ENCODE data around the gene RIMBP2.
"Not testable (repeated sequence)": the region's sequence is repeated elsewhere in the genome, so short reads cannot be mapped to it uniquely, and the experiment has no call there.

Gene RIMBP2

GRCh38 chr12:130706311-130706710 lies 9.8 kb downstream of the RIMBP2 start:
- no peak for DNase-seq (ENCODE audit: low read depth)

DNA sequence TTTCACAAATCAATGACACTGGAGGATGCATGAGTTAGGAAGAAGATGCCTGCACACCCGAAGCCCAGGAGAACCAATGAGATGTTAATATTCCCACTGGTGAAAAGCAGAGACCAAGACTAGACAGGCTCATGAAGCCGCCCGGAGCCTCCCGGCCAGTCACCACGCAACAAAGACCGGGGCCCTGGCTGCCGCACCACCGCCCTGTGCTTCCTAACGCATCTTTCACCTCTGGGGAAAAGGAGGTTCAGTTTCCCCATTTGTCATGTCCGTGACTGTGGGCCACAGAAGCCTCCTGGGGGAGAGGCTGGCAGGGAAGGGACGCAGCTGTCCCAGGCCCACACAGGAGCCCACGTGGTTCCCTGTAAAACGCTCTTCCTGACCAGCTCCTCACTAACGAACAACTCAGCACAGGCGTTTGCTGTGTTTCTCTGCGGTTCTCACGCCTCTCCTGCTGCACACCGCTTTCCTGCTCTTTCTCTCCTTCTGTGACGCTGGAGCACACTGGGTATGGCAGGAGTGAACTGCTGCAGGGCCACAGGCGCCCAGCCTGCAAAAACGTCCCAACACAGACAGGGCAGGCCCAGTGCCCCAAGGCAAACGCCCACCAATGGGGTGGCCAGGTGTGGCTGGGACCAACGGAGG lies 10.8 kb downstream of the RIMBP2 start:
- DNase-seq (ENCODE audit: low read depth): no peak

DNA sequence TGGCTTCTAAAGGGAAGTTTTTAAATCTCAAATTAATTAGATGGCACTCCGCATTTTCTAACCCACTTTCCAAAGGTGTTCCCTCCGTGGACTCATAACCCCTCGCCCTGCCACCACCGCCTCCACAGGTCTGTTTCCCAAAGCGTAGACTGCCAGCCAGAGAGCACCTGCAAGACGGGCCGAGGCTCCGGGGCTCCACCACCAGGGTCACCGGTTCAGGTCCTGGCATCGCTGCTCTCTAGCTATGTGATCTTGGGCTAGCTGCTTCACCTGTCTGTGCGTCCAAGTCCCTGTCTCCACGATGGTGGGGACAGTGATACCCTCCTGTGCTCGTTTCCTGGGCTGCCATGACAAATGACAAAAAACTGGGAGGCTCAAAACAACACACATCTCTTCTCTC lies 11.5 kb downstream of the RIMBP2 start:
- no peak for DNase-seq (ENCODE audit: low read depth)

DNA sequence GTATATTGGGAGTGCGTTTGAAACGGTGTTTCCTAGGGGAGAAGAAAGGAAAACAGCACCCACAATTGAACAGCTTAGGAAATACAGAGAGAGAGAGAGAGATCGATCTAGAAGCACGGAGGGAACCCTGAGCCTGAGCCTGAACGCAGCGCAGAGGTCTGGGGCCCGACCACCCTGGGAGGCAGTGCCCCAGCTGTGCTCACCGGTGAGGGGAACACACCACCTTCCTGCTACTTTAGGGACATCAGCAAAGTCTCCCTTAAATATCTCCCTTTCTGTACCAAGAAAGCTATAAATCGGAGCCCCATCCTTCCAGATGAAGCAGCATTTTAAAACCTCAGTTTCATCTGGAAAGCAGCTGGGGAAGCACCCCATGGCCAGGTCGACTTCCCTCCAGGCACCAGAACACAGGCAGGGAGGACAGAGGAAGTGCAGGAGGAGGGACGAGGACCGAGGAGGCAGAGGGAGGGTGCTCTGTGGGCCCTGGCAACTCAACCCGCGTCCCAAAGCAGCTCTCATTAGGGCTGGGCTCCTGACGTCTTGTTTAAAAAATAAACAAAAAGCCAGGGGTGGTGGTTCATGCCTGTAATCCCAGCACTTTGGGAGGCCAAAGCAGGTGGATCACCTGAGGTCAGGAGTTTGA lies 12.2 kb downstream of the RIMBP2 start:
- DNase-seq (ENCODE audit: low read depth): no peak

DNA sequence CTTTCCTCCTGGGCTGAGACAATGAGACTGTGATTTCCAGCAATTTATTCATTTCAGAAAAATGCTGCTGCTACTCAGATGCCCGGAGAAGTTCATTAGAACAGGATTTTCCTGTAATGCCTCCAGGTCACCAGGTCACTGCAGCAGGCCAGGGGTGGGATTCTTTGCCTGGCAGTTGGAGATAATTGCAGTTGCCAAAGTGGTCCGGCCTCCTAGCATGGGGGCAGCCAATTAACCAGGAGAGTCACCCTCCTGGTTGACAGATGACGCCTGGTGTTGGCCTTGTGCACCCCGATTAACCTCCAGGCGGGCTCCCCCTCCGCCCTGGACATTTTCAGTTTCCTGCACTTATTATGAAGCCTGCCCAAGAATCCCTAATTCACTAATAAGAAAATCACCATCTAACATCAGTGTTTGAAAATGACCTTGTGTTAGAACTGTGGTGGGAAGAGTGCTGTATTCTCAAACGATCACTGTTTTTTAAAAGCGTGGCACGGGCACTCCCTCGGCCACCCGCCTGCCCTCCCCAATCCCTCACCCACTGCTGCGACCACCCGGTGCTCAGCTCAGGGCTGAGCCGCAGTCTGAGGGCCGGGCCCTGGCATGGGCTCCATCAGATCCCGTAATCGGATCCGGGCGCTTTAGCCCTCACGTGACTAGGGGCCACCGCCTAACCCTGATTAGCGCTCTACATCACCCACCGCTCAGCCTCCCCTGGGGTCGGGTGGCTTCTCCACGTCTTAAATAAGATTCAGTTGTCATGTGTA lies 12.9 kb downstream of the RIMBP2 start:
- DNase-seq (ENCODE audit: low read depth): no peak

DNA sequence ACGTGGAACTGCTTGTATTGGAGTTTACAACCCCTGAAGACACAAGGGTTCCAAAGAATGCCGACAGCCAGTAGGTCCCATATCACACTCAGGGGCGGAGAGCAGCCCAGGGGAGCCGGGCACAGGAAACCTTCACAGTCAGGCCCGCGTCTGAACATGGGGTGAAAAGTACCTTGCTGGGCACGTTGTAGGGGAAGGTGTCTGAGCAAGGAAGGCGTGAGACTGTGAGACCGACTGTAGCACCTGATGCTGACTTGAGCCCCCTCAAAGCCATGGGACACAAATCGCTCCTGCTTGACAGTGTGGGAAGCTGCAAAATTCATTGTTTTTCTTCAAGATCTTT lies 14.7 kb downstream of the RIMBP2 start:
- DNase-seq (ENCODE audit: low read depth): no peak

DNA sequence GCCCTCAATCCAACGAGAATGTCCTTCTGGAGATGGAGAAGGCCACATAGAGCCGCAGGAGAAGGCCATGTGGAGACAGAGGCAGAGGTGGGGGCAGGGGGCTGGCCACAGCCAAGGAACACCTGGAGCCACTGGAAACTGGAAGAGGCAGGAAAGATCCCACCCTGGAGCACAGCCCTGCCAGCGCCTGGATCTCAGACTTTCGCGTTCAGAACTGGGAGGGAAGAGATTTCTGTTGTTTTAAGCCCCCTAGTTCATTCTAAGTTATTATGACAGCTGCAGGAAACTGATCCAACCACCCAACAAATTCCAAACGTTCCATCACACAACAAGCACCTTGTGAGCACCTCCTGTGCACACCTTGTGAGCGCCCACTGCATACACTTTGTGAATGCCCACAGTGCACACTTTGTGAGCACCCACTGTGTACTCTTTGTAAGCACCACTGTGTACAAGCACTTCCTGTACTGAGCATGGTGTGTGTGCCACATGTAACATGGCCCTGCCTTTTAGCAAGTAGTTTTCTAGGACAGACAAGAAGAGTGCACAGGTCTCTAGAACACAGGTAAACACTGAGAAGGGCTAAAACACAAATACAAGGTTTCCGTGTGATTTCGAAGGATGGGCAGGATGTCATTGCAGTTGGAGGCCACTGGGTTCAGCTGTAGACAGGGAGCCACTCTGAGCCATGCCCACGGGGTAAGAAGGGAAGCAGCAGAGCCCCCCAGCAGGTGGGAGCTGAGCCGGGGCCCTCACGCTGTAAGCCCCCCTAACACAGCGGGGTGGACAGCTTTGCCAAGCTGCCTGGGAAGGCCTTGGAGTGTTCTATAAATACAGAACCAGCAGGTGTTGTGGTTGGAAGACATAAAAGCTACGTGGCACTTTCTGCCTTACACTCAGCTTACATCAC lies 15.4 kb downstream of the RIMBP2 start:
- DNase-seq (ENCODE audit: low read depth): no peak

DNA sequence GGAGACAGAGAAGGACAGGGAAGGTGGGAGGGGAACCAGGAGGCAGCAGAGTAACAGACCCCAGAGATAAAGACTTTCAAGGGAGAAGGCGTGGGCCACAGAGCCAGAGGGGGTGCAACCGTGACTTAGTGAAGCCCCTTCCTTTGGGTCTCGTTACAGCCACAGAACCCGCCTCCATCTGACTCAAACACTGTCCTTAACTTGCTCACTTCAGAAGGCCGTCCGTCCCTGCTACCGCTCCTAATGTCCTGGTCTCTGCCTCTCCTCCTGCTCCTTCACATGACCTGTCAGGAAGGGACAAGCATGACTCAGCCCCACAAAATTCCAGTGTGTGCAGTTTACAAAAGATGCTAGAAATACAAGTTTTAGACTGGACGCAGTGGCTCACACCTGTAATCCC lies 18.0 kb downstream of the RIMBP2 start:
- DNase-seq (ENCODE audit: low read depth): no peak

DNA sequence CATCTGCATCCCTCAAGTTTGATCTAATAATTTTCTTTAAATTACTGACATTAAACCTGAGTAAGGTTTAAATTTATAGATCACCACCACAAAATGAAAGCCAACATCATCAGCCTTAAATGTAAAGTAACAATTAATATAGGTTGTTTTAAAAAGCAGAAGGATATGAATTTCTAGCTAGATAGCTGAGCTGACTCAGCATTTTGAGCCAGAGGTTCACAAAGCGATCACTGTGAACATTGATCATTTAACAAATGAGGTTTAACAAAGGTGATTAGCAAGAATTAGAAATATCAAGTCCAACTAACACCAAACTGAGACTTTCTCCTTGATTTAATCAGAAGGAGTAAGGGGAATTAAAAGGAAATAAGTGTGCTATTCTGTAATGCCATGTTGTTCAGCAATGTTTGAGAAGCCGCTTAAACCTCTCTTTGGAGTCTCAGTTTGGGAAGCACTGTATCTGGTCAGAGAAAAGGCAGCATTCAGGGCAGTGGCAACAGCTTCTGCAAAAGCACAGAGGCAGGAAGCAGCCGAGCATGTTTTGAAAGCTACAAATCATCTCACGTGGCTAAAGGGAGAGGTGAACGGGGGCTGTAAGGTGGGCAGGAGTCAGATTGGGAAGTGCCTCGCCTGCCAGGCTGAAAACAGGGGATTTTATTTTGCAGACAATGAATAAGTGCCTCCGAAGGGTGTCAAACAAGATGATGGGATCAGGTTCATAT lies 19.6 kb downstream of the RIMBP2 start:
- no peak for DNase-seq (ENCODE audit: low read depth)

- no peak for DNase-seq (ENCODE audit: low read depth)
These were observed 21.0 kb downstream of the RIMBP2 start for GRCh38 chr12:130695061-130695460.

GRCh38 chr12:130689408-130690405 lies 26.4 kb downstream of the RIMBP2 start:
- DNase-seq (ENCODE audit: low read depth): no peak

DNA sequence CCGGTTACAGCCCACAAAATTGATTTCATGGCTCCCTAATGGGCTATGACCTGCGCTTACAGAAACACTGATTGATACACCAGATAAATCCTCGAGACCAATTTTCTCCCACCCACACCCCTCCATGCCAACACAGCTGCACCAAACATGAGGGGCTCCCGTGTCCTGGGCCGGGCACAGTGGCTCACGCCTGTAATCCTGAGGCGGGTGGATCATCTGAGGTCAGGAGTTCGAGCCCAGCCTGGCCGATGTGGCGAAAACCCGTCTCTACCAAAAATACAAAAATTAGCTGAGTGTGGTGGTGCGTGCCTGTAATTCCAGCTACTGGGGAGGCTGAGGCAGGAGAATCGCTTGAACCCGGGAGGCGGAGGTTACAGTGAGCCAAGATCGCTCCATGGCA lies 27.1 kb downstream of the RIMBP2 start:
- DNase-seq (ENCODE audit: low read depth): not testable (repeated sequence)

GRCh38 chr12:130687796-130688778 lies 28.0 kb downstream of the RIMBP2 start:
- no peak for DNase-seq (ENCODE audit: low read depth)

DNA sequence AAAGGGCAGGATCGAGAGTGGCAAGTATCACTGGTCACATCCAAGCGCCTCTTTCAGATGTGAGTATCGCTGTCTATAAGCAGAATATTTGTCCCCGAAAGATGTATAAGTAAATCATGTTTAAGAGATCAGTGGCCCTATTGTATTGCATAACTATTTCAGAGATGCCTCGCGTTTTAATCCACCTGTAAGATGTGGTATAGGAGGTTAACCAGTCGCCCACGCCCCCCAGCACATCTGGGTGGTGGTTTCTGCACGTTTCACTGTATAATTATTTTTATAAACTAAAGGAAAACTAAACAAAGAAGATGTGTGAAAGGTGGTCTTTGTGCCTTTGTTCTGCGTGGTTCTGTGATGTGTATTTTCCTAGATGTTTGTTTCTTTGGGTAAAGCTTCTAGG lies 28.9 kb downstream of the RIMBP2 start:
- DNase-seq (ENCODE audit: low read depth): no peak

DNA sequence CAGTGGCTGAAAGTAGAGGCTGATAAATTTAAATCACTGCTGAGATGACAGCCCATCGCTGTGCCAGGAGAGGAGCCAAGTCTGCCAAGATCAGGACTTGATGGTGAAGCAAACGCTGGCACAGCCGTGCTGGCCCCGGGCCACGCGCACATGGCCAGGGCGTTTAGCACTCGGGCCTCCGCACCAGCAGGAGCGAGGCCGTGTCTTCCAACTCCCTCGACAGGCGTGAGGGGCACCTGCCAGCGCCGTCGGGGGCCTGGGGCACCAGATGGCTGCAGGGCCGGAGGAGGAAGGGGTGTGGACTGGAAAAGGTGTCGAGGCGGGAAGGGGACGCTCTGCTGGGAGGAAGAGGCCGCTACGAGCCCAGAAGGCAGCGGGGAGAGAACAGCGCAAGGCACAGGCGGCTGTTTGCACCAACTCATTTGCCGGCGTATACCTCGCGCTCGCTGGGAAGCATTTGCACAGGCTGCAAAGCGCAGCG lies 29.5 kb downstream of the RIMBP2 start:
- no peak for DNase-seq (ENCODE audit: low read depth)

DNA sequence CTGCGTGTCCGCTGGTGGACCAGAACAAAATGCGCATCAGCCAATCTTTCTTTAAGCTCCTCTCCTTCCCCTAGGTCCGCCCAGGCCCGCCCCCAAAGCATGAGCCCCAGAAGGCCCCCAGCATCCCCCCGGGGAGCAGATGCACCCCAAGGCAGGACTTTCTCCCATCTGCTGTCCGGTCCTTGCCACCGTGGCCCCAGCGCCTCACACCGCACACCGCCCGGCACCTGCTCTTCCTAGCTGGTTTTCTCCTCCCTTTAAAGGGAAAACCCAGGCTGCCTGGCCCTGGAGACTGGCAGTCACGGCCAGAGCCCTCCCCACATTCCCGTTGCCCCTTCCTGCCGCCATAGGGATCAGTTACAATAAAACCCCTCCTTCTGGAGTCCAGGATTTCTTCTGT lies 30.2 kb downstream of the RIMBP2 start:
- DNase-seq (ENCODE audit: low read depth): no peak

- no peak for DNase-seq (ENCODE audit: low read depth)
These were observed 30.8 kb downstream of the RIMBP2 start for GRCh38 chr12:130685250-130685787.

DNA sequence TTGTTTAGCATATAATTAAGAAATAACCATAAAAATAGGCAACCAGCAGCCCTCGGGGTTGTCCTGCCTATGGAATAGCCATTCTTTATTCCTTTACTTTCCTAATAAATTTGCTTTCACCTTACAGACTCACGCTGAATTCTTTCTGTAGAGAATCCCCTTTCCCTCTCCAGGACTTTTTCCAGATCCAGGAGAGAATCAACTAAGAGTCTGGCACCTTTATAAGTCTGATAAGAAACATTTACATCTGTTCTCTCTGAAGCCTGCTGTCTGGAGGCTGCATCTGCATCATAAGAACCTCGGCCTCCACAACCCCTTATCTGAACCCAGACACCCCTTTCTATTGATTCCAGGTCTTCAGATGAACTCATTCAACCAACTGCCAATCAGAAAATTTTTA lies 32.3 kb downstream of the RIMBP2 start:
- DNase-seq (ENCODE audit: low read depth): no peak

DNA sequence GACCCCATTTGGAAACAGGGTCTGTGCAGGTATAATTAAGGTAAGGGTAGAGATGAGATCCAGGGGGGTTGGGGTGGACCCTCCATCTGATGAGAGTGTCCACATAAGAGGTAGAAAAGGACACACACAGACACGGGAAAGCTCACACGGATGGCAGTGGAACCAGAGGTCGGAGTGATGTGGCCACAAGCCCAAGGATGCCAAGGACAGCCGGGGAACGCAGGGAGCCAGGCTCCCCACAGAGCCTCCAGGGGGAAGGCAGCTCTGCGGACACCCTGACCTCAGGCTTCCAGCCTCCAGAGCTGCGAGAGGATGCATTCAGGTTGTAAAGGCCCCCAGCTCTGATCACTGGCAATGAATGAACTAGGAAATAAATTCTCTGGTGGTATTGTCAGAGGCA lies 33.0 kb downstream of the RIMBP2 start:
- no peak for DNase-seq (ENCODE audit: low read depth)

Data from stimulated activated CD8-positive, alpha-beta memory T cell treated with anti-CD3 and anti-CD28 coated beads, Interleukin-15, amount 100 ng/mL, for 24 hours (primary cell).